Embryonic facial prominence (tissue), 1 donor: Measurements from ENCODE around the gene TBC1D9B.

Source experiments
- DNase-seq: peaks from one replicate; pipeline ENCODE4 v3.0.0-alpha.2; 2016; ENCODE audit errors: extremely low spot score

TBC1D9B gene

GRCh38 chr5:179869641-179870402, 37.9 kb downstream of the TBC1D9B start:
- DNase-seq = no peak

- DNase-seq = no peak
Measured at GRCh38 chr5:179869101-179869500, 38.6 kb downstream of the TBC1D9B start.

- no peak for DNase-seq
Measured at GRCh38 chr5:179868541-179868940, 39.2 kb downstream of the TBC1D9B start.

- no peak for DNase-seq
Measured at GRCh38 chr5:179867476-179867875, 40.2 kb downstream of the TBC1D9B start.

- DNase-seq = no peak
Measured at GRCh38 chr5:179867079-179867465, 40.6 kb downstream of the TBC1D9B start.

- DNase-seq = no peak
Measured at GRCh38 chr5:179866241-179867078, 41.2 kb downstream of the TBC1D9B start.

- no peak for DNase-seq
Measured at GRCh38 chr5:179865491-179866240, 42.0 kb downstream of the TBC1D9B start.

- DNase-seq = no peak
Measured at GRCh38 chr5:179864686-179865085, 43.0 kb downstream of the TBC1D9B start.

GRCh38 chr5:179863449-179864085, 44.1 kb downstream of the TBC1D9B start:
- no peak for DNase-seq

GRCh38 chr5:179862891-179863290, 44.8 kb downstream of the TBC1D9B start:
- DNase-seq = no peak

GRCh38 chr5:179862296-179862695, 45.4 kb downstream of the TBC1D9B start:
- no peak for DNase-seq

- DNase-seq = no peak
Measured at GRCh38 chr5:179860301-179860700, 47.4 kb downstream of the TBC1D9B start.

GRCh38 chr5:179858586-179859427, 48.9 kb downstream of the TBC1D9B start, which contains the start of gene MRNIP:
Gene MRNIP (minus strand): TSS chr5:179858817. CDS start chr5:179858796, 21 bp downstream.
- peak; percentile 90 for DNase-seq

GRCh38 chr5:179858241-179858585, 49.5 kb downstream of the TBC1D9B start:
- no peak for DNase-seq

- DNase-seq = no peak
Measured at GRCh38 chr5:179854356-179854755, 53.3 kb downstream of the TBC1D9B start.

- DNase-seq = no peak
Measured at GRCh38 chr5:179852993-179853547, 54.6 kb downstream of the TBC1D9B start.

- no peak for DNase-seq
Measured at GRCh38 chr5:179841621-179842020, 66.1 kb downstream of the TBC1D9B start.

- DNase-seq = no peak
Measured at GRCh38 chr5:179840766-179841165, 66.9 kb downstream of the TBC1D9B start.

GRCh38 chr5:179840321-179840720, 67.4 kb downstream of the TBC1D9B start:
- no peak for DNase-seq
